ENCODE measurements around the gene KIAA0930.

DNA sequence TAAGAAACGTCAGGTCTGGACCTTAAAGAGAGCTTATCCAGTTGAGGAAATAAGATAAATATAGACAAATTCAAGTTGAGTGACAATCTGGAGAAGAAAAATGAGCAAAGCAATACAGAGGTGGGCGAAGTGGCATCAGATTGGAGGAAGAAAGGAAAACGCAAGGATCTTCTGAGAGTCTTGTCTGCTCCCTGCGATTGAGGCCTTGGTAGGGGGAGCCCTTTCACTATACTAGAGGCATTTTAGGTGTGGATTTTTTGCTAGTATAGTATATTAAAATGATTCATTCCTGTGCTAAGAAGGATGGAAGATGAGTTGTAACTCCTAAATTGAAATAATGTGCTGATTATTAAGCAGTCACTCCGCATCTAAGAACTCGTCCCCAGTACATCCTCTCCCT is 68.9 kb downstream of the KIAA0930 start:
- TF ChIP-seq, protein P1, sequence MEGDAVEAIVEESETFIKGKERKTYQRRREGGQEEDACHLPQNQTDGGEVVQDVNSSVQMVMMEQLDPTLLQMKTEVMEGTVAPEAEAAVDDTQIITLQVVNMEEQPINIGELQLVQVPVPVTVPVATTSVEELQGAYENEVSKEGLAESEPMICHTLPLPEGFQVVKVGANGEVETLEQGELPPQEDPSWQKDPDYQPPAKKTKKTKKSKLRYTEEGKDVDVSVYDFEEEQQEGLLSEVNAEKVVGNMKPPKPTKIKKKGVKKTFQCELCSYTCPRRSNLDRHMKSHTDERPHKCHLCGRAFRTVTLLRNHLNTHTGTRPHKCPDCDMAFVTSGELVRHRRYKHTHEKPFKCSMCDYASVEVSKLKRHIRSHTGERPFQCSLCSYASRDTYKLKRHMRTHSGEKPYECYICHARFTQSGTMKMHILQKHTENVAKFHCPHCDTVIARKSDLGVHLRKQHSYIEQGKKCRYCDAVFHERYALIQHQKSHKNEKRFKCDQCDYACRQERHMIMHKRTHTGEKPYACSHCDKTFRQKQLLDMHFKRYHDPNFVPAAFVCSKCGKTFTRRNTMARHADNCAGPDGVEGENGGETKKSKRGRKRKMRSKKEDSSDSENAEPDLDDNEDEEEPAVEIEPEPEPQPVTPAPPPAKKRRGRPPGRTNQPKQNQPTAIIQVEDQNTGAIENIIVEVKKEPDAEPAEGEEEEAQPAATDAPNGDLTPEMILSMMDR (conservative IDR thresholded peaks at IDR 0.05): no peak
- TF ChIP-seq EZH2 (IDR thresholded peaks at IDR 0.05; ENCODE audit: low read depth): no peak

Measured in PC-9 (cell line).